MV-4-11 (cell line): ENCODE results near the gene ATG16L2.
"Not testable (repeated sequence)": the region's sequence is repeated elsewhere in the genome, so short reads cannot be mapped to it uniquely, and the experiment has no call there.

Source experiments
- DNase-seq: peaks from one replicate; lab custom pipeline; 2025; lab: John Stamatoyannopoulos, UW

The ATG16L2 gene

GRCh38 chr11:72779495-72780128 lies 34.6 kb upstream of the ATG16L2 start:
- no peak for DNase-seq

- DNase-seq: no peak
These were observed 33.7 kb upstream of the ATG16L2 start for GRCh38 chr11:72780296-72781062.

GRCh38 chr11:72781063-72781312 lies 33.2 kb upstream of the ATG16L2 start:
- no peak for DNase-seq

GRCh38 chr11:72781313-72782080 lies 32.7 kb upstream of the ATG16L2 start:
- no peak for DNase-seq

- DNase-seq: no peak
These were observed 31.9 kb upstream of the ATG16L2 start for GRCh38 chr11:72782081-72782920.

- DNase-seq: no peak
These were observed 30.9 kb upstream of the ATG16L2 start for GRCh38 chr11:72783144-72783905.

- no peak for DNase-seq
These were observed 29.5 kb upstream of the ATG16L2 start for GRCh38 chr11:72784662-72785061.

- peak; percentile 97 for DNase-seq
These were observed 27.7 kb upstream of the ATG16L2 start for GRCh38 chr11:72786305-72787215.

GRCh38 chr11:72787216-72788104 lies 26.8 kb upstream of the ATG16L2 start:
- peak; percentile 76 for DNase-seq

GRCh38 chr11:72788241-72788640 lies 26.0 kb upstream of the ATG16L2 start:
- no peak for DNase-seq

- DNase-seq: no peak
These were observed 24.6 kb upstream of the ATG16L2 start for GRCh38 chr11:72789493-72790131.

- not testable (repeated sequence) for DNase-seq
These were observed 23.0 kb upstream of the ATG16L2 start for GRCh38 chr11:72791228-72791627.

- DNase-seq: no peak
These were observed 21.7 kb upstream of the ATG16L2 start for GRCh38 chr11:72792437-72793021.

GRCh38 chr11:72793076-72793424 lies 21.2 kb upstream of the ATG16L2 start:
- DNase-seq: no peak

- peak; percentile 91 for DNase-seq
These were observed 20.5 kb upstream of the ATG16L2 start, which contains the start of gene STARD10 for GRCh38 chr11:72793425-72794367. Gene STARD10 (minus strand): TSS chr11:72794047. CDS start chr11:72781181, 12,866 bp downstream.

- DNase-seq: no peak
These were observed 15.8 kb upstream of the ATG16L2 start for GRCh38 chr11:72798361-72798760.

GRCh38 chr11:72799441-72799840 lies 14.8 kb upstream of the ATG16L2 start:
- DNase-seq: no peak
